ENCODE results near the gene OBSCN. TPM values are rescaled to one million over a fixed set of nuclear protein-coding genes. Genes with fewer than 3 reads are reported as not detected.

The OBSCN gene
- total and polyA plus RNA-seq, 2 of the 4 experiments (the other 2 are of a cell fraction): 4.1 to 9.5 TPM

GRCh38 chr1:228303596-228303995, 95.8 kb downstream of the OBSCN start:
- H2BK5ac ChIP-seq (ENCODE audit: low read depth, low read length, poor library complexity, severe bottlenecking): no peak overlapping the region
- in situ Hi-C loops (cut with MboI; ENCODE audit: low sequenced_read_pairs): no loop called here
- no peak overlapping the region for H3K27ac ChIP-seq (ENCODE audit: insufficient read depth, low read length)
- H2AFZ ChIP-seq (replicated peaks; ENCODE audit: low read length, poor library complexity): no peak overlapping the region
- H3K27me3 ChIP-seq (ENCODE audit: control insufficient read depth, insufficient read depth, low read length): no peaks in the 10 kb centered on the region
- H2BK15ac ChIP-seq (ENCODE audit: low read depth, low read length): no peak overlapping the region
- H3K14ac ChIP-seq (replicated peaks; ENCODE audit: low read depth, low read length): no peak overlapping the region
- no peak overlapping the region for H3K4ac ChIP-seq (ENCODE audit: low read depth, low read length)
- H3K9me3 ChIP-seq (ENCODE audit: control insufficient read depth, insufficient read depth, low read length): peaks cover 17% of the 10 kb centered on the region
- H3K18ac ChIP-seq (ENCODE audit: low read depth, low read length): no peak overlapping the region
- DNase-seq (no peak), ATAC-seq (ENCODE audit: low read depth) (no peak)
- H2AK5ac ChIP-seq (ENCODE audit: low read depth, low read length): no peak overlapping the region
- no peak overlapping the region for H4K91ac ChIP-seq (ENCODE audit: insufficient read depth, low read depth, low read length)
- no peak overlapping the region for H3K9ac ChIP-seq (ENCODE audit: low read depth, low read length)
- no peaks in the 10 kb centered on the region for H4K20me1 ChIP-seq (ENCODE audit: insufficient read depth, low read length)
- TF ChIP-seq SMC3 (IDR thresholded peaks at IDR 0.05; ENCODE audit: low read depth, low read length) (no peak), NFE2L2 (IDR thresholded peaks at IDR 0.05; ENCODE audit: low read depth, low read length) (no peak), FOS (IDR thresholded peaks at IDR 0.05; ENCODE audit: low read depth, low read length) (no peak), MXI1 (IDR thresholded peaks at IDR 0.05; ENCODE audit: borderline replicate concordance, low read depth, low read length) (no peak), USF2 (IDR thresholded peaks at IDR 0.05; ENCODE audit: low read depth, low read length) (no peak), RFX5 (IDR thresholded peaks at IDR 0.05; ENCODE audit: low read depth, low read length) (no peak), MAZ (IDR thresholded peaks at IDR 0.05; ENCODE audit: borderline replicate concordance, low read depth, low read length) (no peak), MAFK (IDR thresholded peaks at IDR 0.05; ENCODE audit: low read depth, low read length) (no peak), RAD21 (IDR thresholded peaks at IDR 0.05; ENCODE audit: low read length) (no peak)
- no peaks in the 10 kb centered on the region for H3K4me1 ChIP-seq (ENCODE audit: control insufficient read depth, insufficient read depth, low read length)
- H2BK120ac ChIP-seq (ENCODE audit: low read depth, low read length): no peak overlapping the region
- H3K4me2 ChIP-seq (ENCODE audit: low read depth, low read length): no peak overlapping the region
- H2BK20ac ChIP-seq (ENCODE audit: low read depth, low read length): no peak overlapping the region
- H3K79me1 ChIP-seq (ENCODE audit: low read depth in 1 of 2, low read length in 2 of 2): no peaks in the 10 kb centered on the region
- ChIA-PET POLR2A (ENCODE audit: unreplicated experiment) (no interaction called here), CTCF (no interaction called here)
- no peak overlapping the region for H2AK9ac ChIP-seq (replicated peaks; ENCODE audit: low read depth, low read length, poor library complexity)
- H4K5ac ChIP-seq (ENCODE audit: low read depth, low read length): no peak overlapping the region
- H3K56ac ChIP-seq (ENCODE audit: extremely low read depth, insufficient read depth, low read length): no peak overlapping the region
- BruUV-seq (replicated peaks): no TSS peak
- dilution Hi-C loops (cut with HindIII; ENCODE audit: low sequenced_read_pairs, unreplicated experiment): no loop called here
- H3K9me1 ChIP-seq (ENCODE audit: insufficient read depth, low read length): no peaks in the 10 kb centered on the region
- H4K8ac ChIP-seq (ENCODE audit: low read depth in 2 of 2, low read length in 2 of 2): no peak overlapping the region
- intact Hi-C loops (cut with micrococcal nuclease): no loop called here
- H3K23ac ChIP-seq (ENCODE audit: low read depth, low read length): no peak overlapping the region
- H3K36me3 ChIP-seq (ENCODE audit: control insufficient read depth, insufficient read depth, low read length): peaks cover 18% of the 10 kb centered on the region; the same call in 1 of the 2 replicates
- WGBS, 2 experiments (ENCODE audit: extremely low coverage in 2 of 2, insufficient read length in 1 of 2): 83% methylated on average over 4 of the region's 9 CpGs; no CpG with 5 or more reads in 1 of the 2 experiments
- no peak overlapping the region for H3K4me3 ChIP-seq (ENCODE audit: insufficient read depth, low read depth, low read length)
